ENCODE measurements around the gene PTF1A. TPM values are rescaled to one million over a fixed set of nuclear protein-coding genes. Genes with fewer than 3 reads are reported as not detected.

PTF1A gene
- not detected in 2 replicates for total RNA-seq

DNA sequence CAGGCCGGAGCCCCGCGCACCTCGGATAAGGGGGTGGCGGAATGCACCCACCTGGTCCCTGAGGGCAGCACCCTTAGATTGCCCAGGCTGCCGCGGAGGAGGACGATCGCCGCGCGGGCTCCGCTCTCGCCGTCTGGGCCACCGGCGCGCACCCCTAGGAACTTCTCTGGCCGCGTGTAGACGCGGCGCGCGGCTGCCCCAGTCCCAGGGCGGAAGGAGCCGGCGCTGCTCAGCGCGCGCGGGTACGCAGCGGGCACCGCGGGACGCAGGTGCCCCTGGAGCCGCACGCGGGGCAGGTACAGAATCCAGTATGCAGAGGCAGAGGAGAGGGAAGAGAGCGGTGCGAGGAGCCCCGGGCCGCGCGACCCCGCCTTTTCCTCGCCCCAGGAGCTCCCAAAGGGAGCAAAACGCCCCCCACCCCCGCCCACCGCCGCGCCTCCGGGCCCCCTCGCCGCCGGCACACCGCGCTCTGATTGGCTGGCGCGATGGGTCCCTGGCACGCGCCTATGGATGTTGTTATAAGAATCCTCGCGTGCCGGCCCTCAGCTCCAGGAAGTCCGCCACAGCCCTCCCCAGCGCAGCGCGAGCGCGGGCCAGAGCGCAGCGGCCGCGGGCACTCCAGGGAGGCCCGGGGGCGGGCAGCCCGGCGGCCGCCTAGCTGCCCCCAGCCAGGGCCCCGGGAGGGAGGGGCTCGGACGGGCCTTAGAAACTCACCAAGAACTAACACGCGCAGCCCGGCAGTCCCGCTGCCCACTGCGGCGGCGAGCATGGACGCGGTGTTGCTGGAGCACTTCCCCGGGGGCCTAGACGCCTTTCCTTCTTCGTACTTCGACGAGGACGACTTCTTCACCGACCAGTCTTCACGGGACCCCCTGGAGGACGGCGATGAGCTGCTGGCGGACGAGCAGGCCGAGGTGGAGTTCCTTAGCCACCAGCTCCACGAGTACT is at the start of gene PTF1A:
Gene PTF1A, plus strand, starts transcription at position 549 of the 948 bp plus-strand sequence. Its CDS starts 219 bp downstream, at position 768.
- intact Hi-C loops (cut with micrococcal nuclease), result loop anchor here (2.0 to 10.0 kb wide), 3 partner anchors 17 to 850 kb away; no protein-coding TSS in a partner anchor

DNA sequence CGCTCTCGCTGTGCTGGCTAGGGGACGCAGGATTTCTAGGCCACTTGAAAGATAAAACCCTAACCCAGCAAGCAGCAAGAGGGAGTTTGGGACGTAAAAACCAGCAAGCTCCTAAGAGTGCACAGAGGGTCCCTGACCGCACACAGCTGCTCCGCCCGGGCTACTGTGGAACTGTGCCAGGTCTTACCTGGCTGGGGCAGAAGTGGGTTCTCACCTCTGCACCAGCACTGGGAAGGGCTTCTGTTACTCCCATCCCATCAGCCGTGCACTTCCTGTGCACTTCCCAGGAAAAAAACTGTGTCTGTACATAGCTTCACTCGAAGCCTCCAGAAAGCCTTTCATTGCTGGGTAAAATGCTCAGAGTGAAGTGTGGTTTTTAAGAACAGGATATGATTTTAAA is 45.9 kb upstream of the PTF1A start:
- intact Hi-C loops (cut with micrococcal nuclease), result no loop called here

DNA sequence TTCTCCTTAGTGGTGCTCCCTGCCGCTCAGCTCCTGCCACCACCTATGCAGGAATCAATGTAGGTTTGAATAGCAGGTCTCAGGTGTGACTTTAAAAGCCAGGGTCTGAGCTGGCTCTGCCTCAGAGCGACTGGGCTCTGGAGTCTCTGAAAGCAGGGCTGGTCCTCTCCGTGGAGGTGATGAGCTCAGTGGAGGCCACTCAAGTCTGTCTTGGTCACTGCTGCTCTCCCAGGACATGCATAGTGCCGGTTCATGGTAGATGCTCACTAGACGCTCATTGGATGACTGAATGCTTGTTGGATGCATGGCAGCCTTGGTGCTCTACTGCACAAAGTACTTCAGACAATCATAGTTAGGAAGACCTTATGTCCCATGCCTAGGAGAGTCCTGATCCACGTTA is 45.1 kb upstream of the PTF1A start:
- intact Hi-C loops (cut with micrococcal nuclease), result no loop called here

DNA sequence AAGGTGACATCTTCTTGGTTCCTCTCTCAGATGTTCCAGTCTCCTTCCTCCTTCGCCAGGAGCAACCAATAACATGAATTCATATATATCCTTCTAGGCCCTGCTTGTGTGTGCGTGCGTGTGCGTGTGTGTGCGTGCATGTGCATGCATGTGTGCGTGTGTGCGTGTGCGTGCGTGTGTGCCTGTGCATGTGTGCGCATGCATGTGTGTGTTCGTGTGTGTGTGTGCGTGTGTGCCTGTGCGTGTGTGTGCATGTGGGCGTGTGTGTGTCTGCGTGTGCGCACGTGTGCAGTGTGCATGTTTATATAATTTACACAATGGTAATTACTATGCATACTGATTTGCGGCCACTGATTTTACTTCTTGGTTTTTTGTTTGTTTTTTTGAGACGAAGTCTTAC is 43.9 kb upstream of the PTF1A start:
- intact Hi-C loops (cut with micrococcal nuclease), result no loop called here

DNA sequence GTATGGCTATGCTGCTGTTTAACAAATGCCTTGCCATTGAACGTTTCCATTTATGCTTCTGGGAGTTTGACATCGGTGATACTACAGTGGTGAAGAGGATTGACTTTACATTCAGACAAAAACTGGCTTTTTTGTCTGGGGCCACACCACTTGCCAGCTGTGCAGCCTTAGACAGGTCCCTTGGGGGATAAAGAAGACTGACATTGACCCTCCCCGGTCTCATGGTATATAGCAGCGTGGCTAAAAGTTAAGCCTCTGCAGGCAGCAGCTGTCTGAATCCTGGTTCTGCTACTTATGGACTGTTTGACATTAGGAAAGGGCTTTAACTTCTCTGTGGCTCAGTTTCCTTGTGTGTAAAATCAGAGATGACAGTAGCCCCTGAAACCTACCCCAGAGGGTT is 42.0 kb upstream of the PTF1A start:
- intact Hi-C loops (cut with micrococcal nuclease), result no loop called here

GRCh38 chr10:23150610-23151009 is 41.5 kb upstream of the PTF1A start:
- intact Hi-C loops (cut with micrococcal nuclease), result no loop called here

DNA sequence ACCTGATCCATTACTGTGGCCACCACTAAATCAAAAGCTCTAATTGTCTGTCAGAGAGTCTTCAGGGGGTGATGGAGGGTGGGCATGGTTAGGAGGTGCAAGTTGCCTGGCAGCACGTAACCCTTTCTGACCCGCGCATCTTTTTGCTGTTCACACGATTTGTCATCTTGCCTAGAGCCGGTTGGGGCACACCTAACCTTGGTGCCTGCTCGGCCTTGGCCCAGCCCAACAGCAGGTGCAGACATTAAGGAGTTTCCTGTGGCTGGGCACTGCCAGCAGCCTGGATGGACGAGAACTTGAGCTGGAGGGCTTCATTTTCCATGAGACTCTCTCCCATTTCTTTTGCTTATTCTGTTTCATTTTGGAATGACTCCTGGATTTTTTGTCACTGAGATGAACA is 41.0 kb upstream of the PTF1A start:
- intact Hi-C loops (cut with micrococcal nuclease), result no loop called here

DNA sequence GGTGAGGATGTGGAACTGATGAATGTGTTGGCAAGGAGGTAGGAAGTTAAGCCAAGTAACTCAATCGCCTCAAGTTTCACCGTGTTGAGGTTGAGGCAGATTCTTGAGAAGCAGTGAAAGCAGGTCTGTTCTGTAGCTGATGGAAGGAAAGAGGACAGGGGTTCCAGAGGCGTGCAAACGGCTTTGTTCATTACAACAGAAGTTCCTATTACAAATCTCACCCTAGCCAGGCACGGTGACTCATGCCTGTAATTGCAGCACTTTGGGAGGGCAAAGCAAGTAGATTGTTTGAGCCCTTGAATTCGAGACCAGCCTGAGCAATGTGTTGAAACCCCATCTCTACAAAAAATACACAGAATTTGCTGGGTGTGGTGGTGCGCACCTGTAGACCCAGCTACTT is 36.9 kb upstream of the PTF1A start:
- intact Hi-C loops (cut with micrococcal nuclease), result loop anchor here (5.0 kb wide), 2 partner anchors 1042 to 1362 kb away; no protein-coding TSS in a partner anchor

DNA sequence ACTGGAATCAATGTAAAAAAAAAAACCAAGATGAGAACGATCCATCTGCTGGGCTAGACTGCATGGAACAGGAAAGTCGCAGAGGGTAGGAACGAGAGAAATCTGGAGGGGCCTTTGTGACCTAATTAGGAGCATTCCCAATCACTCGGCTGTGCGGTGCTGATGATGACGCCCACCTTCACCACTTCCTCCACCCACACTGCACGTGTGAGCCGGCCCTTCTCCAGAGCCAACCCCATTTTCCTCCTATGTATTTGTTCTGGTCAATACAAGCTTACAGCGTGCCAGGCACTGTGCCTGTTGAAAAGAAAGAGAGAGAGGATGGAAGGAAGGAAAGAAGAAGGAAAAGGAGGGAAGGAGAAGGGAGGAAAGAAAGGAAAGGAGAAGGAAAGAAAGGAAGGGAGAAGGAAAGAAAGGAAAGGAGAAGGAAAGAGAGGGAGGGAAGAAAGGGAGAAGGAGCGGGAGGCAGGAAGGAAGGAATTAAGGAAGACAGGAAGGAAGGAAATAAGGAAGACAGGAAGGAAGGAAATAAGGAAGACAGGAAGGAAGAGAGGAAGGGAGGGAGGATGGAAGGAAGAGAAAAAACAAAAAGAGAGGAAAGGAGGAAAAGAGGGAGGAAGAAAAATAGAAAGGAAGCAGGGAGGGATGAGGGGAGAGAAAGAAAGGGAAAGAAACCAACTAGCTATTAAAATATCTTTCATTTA is 35.5 kb upstream of the PTF1A start:
- intact Hi-C loops (cut with micrococcal nuclease), result loop anchor here (5.0 kb wide), 2 partner anchors 1041 to 1361 kb away; no protein-coding TSS in a partner anchor

GRCh38 chr10:23157239-23157681 is 34.9 kb upstream of the PTF1A start:
- intact Hi-C loops (cut with micrococcal nuclease), result loop anchor here (5.0 kb wide), 2 partner anchors 1040 to 1360 kb away; no protein-coding TSS in a partner anchor

DNA sequence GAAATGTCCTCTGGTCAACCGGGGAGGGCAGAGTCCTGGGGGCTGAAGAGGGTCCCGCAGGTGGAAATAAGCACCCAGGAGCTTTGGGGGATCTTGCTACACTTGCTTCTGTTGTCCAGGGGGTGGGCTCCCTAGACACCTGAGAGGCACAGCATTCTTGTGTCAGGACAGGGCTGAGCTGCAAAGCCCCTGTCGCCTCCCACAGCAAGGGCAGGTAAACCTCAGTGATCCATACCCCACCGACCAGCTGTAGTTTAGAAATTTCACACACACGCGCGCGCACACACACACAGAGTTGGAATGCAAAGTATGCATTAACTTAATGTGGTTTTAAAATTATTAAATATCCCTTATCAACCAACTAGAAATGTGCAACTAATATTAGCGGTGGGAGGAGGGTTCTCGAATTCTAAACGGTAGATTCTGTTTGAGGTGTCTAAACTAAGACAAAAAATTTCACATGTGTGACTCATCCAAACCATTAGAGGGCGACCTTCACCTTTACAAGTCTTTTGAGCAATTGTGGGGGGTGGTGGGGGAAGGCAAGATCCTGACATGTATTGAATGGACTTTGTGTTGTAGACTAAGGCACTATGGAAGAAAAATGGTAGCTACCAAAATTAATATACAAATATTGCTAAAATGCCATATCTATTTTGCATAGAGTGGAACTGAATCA is 34.3 kb upstream of the PTF1A start:
- intact Hi-C loops (cut with micrococcal nuclease), result loop anchor here (1.0 to 5.0 kb wide), 4 partner anchors 135 to 1359 kb away; no protein-coding TSS in a partner anchor

DNA sequence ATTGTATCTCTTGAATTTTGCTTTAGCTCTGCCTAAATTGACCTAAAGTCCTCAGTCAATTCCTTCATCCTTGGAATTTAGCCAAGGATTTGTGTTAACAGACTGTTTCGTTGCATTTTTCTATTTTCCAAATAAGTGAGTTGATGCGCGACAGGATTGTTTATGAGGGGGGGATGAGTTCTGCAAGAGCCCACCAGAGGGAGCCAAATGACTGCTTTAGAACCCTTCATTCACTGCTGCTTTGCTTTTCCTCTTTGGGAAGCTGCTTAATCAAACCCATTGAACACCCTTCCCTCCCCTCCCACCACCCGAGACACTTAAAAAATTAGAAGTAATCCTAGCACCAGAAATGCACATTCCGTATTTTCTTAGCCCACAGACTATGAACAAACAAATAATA is 33.7 kb upstream of the PTF1A start:
- intact Hi-C loops (cut with micrococcal nuclease), result loop anchor here (1.0 to 5.0 kb wide), 4 partner anchors 135 to 1359 kb away; no protein-coding TSS in a partner anchor

DNA sequence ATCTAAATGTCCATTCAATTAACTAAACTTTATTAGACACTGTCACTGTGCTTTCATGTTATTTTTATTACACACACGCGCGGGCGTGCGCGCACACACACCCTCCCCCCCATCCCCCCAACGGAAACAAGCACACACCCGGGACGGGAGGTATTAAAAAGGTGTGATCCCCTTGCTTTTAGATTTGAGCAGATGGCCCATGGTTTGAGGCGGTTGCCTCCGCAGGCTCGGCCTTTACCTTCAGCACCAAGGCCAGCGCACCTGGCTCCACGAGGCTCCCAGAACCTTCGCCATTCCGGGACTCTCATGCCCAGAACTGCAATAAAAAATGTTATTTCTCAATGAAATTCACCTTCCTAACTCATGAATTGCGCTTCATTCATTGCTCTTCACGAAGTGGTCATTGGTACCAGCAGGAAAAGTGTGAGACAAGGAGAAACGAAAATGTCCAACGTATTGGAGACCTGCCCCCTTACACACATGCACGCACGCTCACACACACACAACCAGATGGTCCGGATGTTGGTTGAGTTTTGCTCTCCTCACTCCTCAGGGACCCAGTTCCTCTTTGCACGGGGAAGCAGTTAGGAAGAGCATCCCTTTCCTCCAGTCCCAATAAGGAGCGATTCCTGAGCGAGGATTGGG is 20.8 kb upstream of the PTF1A start:
- intact Hi-C loops (cut with micrococcal nuclease), result no loop called here

DNA sequence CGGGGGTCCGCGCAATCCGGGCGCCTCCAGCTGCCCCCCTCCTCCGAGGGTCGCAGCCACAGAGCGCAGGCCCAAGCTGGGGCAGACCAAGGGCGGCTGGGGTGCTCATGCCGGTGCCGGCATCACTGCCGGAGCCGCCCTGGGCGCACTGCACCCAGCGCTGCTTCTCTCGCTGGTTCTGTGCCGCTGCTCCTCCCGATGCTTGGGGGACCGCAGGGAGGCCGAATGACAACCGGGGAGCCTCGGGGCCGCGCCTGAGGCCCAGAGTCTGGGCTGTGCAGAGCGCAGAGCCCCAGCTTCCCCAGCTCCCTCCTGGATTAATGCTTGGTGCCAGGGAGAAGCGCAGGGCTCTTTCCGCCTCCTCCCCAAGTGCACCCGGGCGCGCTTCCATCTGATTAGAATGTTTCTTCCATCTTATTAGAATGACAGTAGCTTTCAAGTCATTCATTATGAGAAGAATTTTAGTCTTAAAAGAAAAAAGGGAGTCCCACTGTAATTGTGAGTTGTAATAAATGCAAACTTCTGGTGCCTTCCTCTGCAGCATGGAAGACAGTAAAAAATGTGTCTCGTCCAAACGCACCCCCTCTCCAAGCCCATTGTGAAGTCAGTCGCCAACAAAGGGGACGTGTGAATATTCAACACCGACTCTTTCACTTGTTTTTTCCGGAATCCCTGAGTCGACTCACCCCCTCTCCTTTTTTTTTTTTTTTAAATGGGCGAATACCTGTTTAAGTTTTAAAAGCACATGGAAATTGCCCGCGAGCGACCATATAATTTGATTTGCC is 19.5 kb upstream of the PTF1A start:
- intact Hi-C loops (cut with micrococcal nuclease), result loop anchor here (1.0 kb wide), 1 partner anchor 23 kb away; no protein-coding TSS in a partner anchor

DNA sequence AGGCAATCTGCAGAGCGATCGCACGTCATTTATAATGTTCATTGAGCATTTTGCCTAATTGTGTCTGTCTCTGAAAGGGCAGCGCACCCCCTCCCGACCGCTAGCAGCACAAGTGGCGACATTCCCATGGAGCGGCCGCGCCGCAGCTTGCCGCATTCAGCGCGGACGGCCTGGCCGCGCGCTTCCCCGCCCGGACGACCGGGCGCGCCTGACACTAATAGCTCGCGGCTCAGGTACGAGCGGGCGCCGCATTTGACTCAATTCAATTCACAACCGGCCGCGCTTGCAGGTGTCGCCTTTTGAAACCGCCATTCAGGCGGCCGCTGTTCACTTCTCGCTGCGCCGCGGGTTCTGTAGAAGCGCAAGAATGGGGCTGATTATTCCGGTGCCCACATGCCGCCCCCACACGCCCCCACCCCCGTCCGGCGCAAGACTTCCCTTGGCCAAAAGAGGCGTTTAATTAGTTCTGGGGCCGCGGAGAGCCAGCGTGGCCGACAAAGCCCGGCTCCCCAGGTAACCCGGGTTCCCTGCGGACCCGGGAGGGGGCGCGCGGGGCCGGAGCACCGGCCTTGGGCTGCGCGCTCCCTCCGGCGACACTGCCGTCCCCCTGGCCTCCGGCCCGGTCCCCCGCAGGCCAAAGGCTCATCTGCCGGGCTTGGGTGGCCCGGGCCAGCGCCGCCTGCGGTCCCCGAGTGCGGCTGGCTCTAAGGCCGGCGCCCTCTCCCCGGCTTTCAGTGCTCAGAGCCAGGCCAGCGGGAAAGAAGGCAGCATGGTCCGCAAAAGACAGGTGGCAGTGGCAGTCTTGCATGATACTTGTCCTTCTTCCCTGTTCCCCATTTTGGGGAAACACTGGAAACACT is 18.7 kb upstream of the PTF1A start:
- intact Hi-C loops (cut with micrococcal nuclease), result loop anchor here (1.0 to 2.0 kb wide), 2 partner anchors 17 to 22 kb away; no protein-coding TSS in a partner anchor

DNA sequence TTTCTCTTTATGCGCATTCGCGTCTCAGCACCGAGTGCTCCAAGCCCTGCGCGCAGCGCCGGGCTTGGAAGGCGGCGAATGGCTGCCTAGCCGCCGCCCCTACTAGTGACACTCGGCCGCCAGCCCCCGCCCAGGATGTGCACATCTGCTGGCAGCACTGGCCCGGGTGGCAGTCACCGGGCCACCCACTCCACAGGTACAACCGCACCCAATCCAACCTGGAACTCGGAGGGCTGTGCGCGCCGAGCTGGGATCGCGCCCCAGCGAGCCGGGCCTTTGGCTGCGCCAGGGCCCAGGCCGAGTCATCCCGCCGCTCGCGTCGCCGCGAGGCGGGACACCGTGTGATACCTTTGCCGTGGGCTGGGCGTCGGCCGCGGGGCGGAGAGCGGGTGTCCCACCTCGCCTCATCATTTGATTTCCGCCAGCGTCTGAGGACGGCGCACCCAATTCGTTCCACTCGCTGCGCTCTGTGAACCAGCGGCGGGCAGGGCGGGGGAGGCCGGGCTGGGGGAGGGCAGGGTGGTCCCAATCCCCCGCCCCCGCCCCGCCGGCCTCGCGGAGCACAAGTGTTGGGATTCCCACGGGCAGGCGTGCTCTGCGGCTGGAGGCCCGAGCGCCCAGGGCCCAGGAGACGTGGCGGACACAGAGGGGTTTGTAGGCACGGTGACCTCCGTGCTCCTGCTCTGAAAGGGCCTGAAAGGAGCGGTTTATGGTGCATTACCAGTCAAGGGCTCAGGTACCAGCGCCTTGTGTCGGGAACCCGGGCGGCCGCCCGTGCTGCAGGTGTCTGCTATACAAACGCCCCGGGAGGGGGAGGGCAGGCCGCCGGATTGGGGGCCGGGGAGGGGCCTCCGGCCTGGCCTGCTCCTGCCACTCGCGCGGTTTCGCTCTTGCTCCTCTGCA is 17.8 kb upstream of the PTF1A start:
- intact Hi-C loops (cut with micrococcal nuclease), result loop anchor here (2.0 kb wide), 1 partner anchor 16 kb away; no protein-coding TSS in a partner anchor

DNA sequence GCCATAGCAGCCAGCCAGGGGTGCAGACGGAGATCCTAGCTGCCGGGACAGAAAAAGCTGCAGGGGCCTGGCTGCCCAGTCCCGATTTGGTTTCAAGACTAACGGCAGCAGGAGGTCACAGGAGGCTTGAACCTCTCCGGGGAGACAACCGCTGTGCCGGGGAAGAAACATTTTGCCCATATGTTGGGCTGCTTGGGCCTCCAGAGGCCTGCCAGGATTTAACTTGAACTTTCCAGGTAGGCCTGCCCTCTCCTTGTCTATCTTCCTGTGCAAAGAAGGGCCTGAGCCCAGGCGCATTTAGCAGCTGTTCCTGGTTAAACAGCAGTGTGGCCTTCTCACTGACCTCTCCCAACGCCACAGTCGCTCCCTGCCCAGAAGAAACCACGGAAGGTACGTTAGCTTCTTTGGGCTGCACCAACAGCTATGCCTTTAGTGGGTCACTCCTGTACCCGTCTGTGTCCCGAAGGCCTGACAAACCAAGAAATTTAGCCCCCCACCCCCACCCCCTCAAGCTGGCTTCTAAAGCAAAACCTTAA is 17.1 kb upstream of the PTF1A start:
- intact Hi-C loops (cut with micrococcal nuclease), result loop anchor here (2.0 kb wide), 1 partner anchor 16 kb away; no protein-coding TSS in a partner anchor
